A673 (cell line): ENCODE data around the gene HSPG2.

Experiments used
- CTCF ChIP-seq: fragments of 300-800, 200-600 bp; sonication (generic); conservative IDR thresholded peaks from 2 replicates; pipeline ENCODE4 v1.5.1; 2017; ENCODE audit warnings: low read depth, mild to moderate bottlenecking, antibody characterized with exemption, low read length, moderate library complexity, mixed read lengths
- EZH2 ChIP-seq: fragments of 200-600 bp; sonication (generic); IDR thresholded peaks from 2 replicates; pipeline ENCODE4 v1.6.1; 2017; ENCODE audit warnings: borderline replicate concordance, low read depth, mild to moderate bottlenecking, mixed read lengths, antibody characterized with exemption, low read length; ENCODE audit not compliant: poor library complexity, severe bottlenecking

- no peak for TF ChIP-seq CTCF
- no peak for TF ChIP-seq EZH2
Observed at GRCh38 chr1:21840981-21841380, 96.1 kb downstream of the HSPG2 start.
